Measurements from ENCODE around the gene ROPN1L.
A peak's percentile ranks its signal among the peaks of the same experiment; 100 is the strongest.

Gene ROPN1L

DNA sequence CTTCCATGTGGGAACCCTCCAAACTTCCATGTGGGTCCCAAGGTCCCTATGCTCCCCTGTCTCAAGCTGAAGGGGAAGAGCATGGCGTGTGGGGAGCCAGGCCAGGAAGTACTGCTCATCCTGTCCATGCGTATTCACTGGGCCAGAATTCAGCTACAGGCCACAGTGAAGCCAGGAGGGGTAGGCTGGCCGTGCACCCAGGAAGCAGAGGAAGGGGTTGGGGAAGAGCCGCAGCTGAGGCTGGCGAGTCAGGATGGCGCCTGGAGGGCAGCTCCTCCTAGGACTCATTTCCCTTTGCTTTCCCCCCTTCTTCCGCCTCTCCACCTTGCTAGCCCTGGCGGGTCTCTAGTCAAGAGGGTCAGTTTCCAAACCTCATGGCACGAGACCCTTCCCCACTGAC lies 57.4 kb downstream of the ROPN1L start:
- no peak overlapping the region for H3K4me3 ChIP-seq (ENCODE audit: control insufficient read depth, low read depth, low read length)
- no peak for DNase-seq (ENCODE audit: low read depth)
- TF ChIP-seq, protein P1, sequence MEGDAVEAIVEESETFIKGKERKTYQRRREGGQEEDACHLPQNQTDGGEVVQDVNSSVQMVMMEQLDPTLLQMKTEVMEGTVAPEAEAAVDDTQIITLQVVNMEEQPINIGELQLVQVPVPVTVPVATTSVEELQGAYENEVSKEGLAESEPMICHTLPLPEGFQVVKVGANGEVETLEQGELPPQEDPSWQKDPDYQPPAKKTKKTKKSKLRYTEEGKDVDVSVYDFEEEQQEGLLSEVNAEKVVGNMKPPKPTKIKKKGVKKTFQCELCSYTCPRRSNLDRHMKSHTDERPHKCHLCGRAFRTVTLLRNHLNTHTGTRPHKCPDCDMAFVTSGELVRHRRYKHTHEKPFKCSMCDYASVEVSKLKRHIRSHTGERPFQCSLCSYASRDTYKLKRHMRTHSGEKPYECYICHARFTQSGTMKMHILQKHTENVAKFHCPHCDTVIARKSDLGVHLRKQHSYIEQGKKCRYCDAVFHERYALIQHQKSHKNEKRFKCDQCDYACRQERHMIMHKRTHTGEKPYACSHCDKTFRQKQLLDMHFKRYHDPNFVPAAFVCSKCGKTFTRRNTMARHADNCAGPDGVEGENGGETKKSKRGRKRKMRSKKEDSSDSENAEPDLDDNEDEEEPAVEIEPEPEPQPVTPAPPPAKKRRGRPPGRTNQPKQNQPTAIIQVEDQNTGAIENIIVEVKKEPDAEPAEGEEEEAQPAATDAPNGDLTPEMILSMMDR (conservative IDR thresholded peaks at IDR 0.05; ENCODE audit: control insufficient read depth, insufficient read depth, low read depth, low read length), result no peak

DNA sequence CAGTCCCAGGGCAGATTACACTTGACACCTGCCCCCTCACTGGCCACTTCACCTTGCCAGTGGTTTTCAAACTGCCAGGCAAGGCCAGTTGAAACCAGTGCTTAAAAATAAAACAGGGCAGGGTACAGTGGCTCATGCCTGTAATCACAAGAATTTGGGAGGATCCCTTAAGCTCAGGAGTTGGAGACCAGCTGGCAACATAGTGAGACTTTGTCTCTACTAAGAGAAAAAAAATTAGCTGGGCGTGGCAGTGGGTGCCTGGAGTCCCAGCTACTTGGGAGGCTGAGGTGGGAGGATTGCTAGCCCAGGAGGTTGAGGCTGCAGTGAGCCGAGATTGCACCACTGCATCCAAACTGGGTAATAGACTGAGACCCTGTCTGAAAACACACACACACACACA lies 58.1 kb downstream of the ROPN1L start:
- H3K4me3 ChIP-seq (ENCODE audit: control insufficient read depth, low read depth, low read length), result no peak overlapping the region
- TF ChIP-seq, protein P1 (conservative IDR thresholded peaks at IDR 0.05; ENCODE audit: control insufficient read depth, insufficient read depth, low read depth, low read length), result no peak
- DNase-seq (ENCODE audit: low read depth), result no peak

DNA sequence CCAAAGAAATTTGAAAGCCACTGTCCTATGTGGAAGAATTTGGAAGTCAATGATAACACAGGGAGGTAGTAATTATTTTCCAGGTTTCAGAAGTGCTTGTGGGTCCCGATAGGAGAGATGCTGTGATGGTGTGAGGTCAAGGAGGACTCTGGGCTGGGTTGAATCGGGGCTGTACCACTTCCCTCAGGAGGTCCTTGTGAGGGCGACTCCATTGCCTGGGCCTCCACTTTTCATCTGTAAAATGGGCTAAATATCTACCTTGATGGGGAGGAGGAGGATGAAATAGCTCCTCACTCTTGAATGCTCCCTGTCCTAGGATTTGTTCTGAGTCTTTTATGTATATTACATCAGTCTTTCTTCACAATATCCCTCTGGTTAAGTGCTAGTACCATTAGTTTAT lies 59.0 kb downstream of the ROPN1L start:
- no peak overlapping the region for H3K4me3 ChIP-seq (ENCODE audit: control insufficient read depth, low read depth, low read length)
- TF ChIP-seq, protein P1 (conservative IDR thresholded peaks at IDR 0.05; ENCODE audit: control insufficient read depth, insufficient read depth, low read depth, low read length), result no peak
- no peak for DNase-seq (ENCODE audit: low read depth)

DNA sequence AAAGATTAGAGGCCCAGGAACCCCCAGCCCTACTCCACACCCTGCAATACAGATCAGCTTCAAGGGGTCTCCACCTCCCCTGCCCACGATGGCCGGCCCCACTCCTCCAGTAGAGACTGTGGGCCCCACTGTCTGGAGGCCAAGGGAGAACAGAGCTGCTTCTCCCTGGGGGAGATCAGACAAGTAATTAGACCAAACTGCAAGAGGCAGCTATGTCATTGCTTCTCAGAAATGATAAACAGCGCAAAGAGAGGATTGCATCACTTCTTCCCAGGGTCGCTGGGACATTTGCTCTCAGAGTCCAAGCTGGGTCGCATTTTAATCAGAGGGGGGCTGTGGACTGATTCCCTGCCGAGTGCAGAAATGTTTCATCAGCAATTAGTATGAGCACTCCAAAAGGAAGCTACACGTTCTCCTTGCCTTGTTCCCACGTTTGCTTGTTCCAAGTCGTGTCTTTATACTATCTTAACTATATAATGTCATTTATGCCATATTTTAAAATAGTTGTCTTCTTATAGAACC lies 59.9 kb downstream of the ROPN1L start:
- TF ChIP-seq, protein P1 (conservative IDR thresholded peaks at IDR 0.05; ENCODE audit: control insufficient read depth, insufficient read depth, low read depth, low read length), result no peak
- H3K4me3 ChIP-seq (ENCODE audit: control insufficient read depth, low read depth, low read length), result no peak overlapping the region
- peak; percentile 51 for DNase-seq (ENCODE audit: low read depth)

DNA sequence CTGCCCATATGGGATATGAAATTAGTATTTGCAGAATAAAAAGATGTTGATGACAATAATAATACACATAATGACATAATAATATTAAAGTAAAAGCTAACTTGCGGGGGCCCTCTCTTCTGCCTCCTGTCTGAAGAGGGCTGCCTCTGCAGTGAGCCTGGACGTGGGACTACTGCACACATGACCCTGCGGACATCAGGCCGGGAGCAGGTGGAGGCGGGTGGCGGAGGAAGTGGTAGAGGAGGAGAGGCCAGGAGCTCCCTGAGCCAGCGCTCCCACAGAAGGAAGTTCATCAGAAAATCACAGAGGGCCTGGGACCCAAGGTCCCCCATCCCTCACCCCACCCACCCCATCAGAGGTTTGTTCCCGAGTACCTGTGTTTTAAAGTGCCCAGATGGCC lies 60.5 kb downstream of the ROPN1L start:
- TF ChIP-seq, protein P1 (conservative IDR thresholded peaks at IDR 0.05; ENCODE audit: control insufficient read depth, insufficient read depth, low read depth, low read length), result no peak
- no peak overlapping the region for H3K4me3 ChIP-seq (ENCODE audit: control insufficient read depth, low read depth, low read length)
- no peak for DNase-seq (ENCODE audit: low read depth)

DNA sequence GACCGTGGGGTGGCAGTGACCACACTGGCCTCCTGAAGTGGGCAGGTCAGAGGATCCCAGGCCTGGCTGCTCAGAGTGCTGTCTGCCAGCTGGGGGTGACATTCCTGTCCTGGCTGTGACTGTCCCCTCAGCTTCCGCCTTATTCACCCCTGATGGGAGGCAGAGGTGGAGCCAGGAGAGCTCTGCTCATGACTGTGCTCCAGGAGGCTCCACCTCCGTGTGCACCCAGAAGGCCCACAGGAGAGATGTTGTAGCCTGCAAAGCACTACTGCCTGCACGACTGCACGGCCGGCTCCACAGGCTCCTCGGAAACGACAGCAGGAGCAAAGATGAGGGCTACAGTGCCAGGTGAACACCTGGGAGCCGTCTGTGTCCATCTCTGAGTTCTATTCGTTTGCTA lies 60.9 kb downstream of the ROPN1L start:
- no peak for DNase-seq (ENCODE audit: low read depth)
- TF ChIP-seq, protein P1 (conservative IDR thresholded peaks at IDR 0.05; ENCODE audit: control insufficient read depth, insufficient read depth, low read depth, low read length), result no peak

DNA sequence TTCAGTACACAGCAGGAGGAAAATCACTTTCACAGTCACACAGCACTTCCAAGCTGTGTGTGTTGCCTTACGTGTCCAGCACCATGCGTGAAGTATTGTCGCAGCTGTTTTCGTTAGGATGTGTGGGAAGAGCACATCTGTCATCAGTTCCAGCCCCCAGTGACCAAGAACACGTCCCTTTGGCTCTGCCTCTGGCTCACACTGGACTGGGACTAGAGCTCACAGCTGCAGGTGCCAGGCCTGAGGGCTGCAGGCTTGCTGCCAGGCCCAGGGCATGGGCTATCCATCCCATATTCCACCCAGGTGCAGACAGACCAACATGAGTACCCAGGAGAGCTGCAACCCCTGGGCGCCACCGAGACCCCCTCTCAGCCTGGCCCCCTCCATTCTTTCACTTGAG lies 61.6 kb downstream of the ROPN1L start:
- TF ChIP-seq, protein P1 (conservative IDR thresholded peaks at IDR 0.05; ENCODE audit: control insufficient read depth, insufficient read depth, low read depth, low read length), result no peak
- no peak overlapping the region for H3K4me3 ChIP-seq (ENCODE audit: control insufficient read depth, low read depth, low read length)
- DNase-seq (ENCODE audit: low read depth), result no peak

More for the DNA sequence above, 60.9 kb downstream of the ROPN1L start:
- no peak overlapping the region for H3K4me3 ChIP-seq (ENCODE audit: control insufficient read depth, low read depth, low read length)

Data from fibroblast of mammary gland (primary cell).